ENCODE measurements around the gene ELFN1.

The ELFN1 gene

DNA sequence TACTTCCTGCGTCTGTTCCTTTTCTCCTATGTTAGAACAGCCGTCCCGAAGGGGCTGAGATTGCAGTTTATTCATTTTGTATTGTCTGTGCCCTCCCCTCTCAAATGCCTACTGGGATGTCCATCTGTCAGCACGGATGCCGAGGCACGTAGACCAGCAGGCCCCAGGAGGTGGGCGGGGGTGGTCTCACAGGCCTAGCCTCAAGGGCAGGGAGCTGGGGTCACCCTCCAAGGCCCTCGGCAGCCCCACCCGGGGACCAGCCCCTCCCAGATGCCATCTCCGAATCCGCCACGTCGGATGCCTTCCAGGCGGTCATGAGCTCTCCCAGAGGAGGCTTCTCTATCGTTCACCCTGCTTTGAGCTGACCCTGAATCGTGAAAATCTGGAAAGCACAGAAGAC lies 59.7 kb downstream of the ELFN1 start:
- no peak for DNase-seq

DNA sequence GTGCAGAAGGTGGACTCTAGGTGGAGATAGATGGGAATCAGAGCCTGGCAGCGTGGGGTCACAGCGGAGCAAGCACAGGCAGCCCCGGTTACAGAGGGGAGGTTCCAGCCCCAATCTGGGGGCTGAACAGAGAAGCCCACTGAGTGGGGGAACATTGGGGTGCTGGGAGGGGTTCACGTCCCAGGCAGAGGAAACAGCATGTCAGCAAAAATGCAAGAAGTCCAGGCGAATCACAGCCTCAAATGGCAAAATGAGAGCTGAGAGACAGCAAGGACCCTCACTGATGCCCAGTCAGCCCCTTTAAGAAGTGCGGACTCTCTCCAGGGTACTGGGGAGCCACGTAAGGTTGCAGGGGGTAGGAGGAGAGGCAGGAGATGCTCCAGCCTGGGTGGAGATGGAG lies 62.0 kb downstream of the ELFN1 start:
- DNase-seq: no peak

DNA sequence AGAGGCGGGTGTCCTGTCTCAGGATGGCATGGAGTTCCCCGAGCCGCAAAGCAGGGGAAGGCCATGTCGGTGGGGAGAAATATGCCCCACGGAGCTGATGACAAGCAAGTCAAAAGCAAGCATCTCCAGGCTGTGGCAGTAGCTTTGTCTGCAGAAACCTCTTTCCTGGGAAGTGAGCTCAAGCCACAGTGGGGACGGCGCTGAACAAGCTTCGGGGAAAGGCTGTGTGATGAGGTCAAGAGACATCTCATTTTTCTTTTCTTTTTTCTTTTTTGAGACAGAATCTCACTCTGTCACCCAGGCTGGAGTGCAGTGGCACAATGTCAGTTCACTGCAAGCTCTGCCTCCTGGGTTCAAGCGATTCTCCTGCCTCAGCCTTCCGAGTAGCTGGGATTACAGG lies 62.6 kb downstream of the ELFN1 start:
- no peak for DNase-seq

DNA sequence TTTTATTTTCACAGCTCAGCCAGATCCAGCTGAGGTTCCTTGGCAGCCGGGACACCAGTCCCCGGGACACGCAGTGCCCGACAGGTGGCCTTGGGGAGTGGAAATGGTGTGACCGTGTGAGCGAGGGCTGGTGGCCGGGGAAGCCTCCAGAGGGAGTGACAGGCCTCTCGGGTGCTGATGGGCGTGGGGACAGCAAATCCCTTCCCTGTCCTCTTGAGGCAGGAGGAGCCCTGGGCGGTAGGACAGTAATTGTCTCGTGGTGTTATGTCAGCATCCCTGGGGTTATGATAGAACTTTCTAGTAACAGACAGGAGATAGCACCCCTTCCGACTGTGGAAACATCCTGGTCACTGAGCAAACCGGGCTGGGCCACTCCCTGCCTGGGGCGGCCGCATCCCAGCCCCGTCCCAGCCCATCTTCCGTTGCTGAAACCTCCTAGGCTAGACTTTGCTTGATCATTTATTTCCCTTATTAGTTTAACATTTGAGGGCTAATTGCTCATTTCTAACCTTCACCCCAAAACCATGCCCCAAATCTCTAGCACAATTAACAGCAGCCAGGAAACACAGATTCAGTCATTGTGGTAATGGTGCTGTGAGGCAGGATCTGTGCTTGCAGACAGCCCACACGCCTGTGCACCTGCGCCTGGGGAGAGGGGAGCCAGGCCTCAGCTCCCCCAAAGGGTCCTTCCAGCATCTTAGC lies 63.3 kb downstream of the ELFN1 start:
- DNase-seq: no peak

DNA sequence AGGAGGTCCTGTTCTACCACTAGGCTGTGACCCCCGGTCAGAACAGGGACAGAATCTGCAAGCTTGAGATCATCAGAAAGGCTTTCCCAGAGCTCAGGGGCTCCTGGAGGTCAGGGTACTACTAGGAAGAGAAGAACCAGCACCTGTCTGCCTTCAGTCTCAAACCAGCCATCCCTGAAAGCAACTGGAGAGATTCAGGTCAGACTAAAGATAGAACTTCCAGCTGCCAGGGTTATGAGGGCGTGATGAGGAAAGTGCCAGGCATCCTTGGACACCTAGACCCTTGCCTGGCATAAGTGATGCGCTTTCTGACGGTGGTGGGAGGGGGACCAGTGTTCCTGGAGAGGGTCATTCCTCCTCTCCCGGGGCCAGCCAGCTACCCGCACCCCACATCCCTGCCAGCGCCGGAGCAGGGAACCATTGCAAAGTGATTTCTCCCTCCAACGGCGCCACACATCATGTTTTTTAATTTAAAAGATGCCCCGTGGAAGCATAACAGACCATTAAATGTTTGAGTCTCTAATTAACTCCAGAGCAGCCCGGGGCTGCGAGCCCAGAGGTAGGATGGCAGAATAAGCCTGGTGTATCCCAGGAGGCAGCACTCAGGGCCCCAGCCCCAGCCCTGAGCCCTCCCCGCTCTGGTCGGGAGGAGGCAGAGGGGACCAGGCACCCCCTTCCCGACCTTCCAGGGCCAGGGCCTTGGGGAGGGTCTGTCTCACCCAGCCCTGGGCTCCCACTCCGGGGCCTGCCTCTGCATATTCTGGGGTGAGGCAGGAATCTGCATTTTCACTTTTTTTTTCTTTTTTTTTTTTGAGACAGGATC lies 64.0 kb downstream of the ELFN1 start:
- DNase-seq: no peak

DNA sequence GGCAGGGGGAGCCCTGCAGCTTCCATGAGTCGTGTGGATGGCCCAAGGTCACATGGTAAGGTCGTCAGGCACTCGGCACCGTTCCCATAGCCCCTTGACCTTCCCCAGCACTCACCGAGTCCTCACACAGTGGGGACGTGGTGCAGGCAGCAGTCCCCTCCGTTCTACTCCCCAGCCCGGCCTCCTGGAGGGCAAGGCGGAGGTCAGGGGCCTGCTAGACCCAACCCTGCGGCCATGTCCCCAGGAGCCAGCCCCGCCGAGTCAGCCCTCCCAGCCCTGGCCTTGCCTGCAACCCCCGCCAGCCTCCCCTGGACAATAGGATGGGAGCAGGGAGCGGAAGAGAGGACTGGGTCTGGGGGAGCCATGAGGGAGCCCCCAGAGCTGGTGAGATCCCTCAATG lies 65.2 kb downstream of the ELFN1 start:
- no peak for DNase-seq

DNA sequence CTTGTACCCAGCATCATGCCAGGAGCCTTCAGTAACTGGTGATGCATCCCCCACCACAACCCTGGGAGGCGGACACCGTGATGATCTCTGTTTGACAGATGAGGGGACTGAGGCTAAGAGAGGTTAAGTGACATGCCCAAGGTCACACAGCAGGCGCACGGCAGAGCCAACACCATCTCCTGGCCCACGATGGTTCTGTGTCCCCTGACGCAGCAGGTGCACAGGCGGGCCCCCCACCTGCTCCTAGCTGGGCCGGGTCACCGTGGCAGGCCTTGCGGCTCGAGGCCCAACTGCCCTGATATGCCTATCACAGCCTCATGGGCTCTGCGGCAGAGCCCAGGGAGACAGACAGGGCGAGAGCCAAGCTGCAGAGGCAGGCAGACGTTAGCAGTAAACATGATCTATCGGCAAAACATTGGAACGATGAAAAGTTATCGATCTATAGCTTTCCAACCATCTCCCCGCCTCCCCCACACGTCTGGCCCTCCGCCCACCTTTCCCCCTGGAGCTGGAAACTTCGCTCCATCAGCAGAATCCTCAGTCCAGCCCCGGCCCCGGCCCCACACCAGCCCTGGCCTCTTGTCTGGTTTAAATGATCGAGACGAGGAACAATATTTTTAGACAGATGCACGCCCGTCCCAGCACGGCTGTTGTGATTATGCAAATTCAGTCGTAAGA lies 65.9 kb downstream of the ELFN1 start:
- DNase-seq: no peak

DNA sequence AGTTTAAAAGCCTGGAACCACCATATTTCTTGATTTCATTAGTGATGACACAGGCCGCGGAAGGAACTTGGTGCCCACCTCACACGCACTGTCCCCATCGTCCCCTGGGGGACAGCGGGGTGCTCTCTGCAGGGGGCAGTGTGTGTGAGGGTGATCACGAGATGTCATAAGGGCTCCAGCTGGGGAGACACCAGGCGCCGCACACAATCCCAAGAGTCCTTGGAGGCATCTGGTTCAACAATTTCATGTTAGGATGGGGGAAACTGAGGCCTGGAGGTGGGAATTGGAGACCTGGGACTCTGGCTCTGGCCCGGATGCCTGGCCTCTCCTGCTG lies 66.4 kb downstream of the ELFN1 start:
- no peak for DNase-seq

DNA sequence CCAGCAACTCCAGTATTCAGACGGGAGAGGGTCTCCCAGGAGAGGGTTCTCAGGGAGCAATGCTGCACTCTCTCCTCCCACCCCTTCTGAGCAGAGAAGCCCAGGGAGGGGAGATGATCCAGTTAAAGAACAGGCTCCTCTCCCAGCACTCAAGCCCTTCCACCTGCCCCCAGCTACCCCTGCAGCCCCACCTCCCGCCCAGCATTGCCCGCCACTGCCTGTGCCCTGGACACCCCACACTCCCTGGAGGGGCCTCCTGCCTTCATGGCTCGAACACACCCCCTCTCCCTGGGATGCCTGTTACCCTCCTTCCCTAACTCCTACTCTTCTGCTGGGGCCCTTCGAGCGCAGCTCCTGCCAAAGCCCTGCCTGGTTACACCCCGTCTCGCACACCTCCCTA lies 66.8 kb downstream of the ELFN1 start:
- no peak for DNase-seq

DNA sequence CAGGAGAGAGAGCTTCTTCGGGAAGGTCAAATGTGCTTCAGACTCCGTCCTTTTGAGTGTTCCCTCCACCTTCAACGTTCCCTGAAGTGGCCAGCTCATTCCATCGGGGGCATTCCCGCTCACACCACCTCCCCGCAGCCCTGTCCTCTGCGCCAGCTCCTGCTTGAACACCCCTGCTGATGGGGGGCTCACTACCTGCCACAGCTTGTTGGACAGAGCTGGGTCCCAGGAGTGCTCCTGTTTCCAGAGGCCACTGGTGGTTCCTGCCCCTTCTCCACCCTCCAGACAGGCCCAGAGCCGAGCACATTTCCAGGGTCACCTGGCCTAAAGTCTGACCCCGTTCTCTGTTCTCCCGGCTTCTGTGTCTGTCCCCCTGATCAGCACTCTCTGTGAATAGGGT lies 67.4 kb downstream of the ELFN1 start:
- DNase-seq: no peak

DNA sequence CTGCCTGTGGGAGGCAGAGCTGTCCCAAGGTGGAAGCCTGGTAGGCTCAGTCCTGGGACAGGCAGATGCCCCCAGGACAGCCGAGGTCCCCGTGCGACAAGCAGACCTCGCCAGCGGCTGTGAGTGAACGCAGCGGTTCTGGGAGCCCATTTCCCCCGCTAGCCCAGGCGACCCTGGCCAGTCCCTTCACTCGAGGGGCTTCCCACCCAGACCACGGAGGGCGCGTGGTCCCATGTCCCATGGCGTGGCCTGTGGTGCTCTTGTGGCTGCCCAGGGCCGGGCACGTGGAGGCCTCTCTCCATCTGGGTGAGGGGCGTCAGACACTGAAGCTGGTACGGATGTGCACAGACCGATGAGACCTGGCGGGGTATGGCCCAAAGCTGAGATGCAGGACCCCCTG lies 67.9 kb downstream of the ELFN1 start:
- DNase-seq: no peak

DNA sequence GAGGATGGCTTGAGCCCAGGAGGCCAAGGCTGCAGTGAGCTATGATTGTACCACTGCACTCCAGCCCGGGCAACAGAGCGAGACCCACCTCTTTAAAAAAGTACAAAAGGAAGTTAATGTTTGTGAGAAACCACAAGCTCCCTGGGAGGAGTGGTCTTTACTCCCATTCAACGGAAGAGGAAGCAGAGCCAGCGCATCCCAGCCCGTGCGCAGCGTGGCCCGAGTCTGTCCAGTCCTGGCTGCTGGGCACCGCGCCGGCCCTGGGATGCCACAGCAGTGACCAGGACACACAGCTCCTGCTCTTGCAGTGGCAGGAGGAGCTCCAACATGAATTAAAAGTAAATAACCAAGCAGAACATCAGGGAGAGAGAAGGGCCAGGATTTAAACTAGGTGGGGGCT lies 68.4 kb downstream of the ELFN1 start:
- no peak for DNase-seq

DNA sequence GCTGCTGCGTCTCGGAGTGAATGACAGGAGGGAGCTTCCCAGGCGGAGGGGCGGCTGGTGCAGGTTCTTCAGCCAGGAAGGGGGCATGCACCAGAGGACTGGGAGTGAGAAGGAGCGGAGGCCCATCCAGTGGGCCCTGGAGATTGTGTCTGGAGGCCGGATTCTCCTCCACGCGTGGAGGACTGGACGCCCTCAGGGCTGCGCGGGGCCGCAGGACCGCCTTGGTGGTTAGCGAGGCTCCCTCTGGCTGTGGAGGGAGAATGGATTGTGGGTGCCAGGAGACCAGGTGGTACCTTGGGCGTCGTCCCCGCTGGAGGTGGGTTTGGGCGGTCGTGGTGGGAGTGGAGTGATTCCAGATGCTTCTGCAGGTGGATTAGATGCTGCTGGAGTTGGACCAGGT lies 68.9 kb downstream of the ELFN1 start:
- DNase-seq: no peak

DNA sequence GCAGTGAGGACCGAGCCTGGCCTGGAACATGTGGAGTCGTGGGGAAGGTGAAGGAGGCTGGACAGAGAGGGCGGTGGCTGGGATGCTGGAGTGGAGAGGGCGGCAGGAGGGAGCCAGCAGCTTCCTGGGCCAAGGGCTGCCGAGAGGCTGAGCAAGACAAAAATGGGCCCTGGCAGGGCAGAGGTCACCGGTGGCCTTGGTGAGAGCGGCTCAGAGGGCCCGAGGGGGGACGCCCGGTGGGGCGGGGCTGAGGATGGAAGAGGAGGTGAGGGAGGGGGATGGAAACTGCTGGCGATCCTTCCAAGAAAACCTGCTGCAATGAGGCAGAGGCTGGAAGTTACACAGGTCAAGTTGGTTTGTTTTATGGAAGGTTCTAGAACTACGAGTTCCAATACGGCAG lies 69.5 kb downstream of the ELFN1 start:
- no peak for DNase-seq

DNA sequence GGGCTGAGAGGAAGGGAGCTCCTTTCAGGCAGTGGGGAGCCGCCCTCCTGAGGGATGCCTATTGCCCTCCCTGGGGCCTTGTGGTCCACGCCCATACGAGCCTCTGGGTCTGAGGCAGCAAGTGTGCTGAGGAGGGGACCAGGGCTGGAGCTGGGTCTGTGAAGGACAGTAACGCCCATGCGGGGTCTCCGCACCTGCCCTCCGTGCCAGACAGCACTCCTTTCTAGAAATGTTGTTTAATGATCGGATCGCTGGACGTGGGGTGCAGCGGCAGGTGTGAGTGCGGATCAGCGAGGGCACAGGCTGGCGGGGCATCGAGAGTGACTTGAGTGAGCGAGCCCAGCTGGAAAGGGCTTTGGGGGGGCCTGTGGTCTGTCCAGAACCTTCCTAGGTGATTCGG lies 70.1 kb downstream of the ELFN1 start:
- no peak for DNase-seq

DNA sequence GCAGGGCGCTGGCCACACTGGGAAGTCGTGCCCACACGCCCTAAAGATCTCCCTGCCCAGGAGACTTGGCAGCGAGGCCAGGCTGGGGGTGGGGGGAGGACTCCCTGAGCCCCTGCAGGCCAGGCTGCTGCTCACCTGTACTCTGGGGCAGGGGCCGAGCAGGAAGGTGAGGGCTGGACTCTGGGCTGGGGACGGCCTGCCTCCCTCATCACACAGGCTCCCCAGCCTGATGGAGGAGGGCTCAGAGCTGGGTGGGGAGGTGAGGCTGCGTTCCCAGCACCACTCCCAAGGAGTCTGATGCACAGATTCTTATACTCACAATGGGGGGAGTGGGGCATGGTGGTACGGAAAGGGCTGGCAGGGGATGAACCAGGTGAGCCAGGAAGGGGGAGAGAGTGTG lies 71.2 kb downstream of the ELFN1 start:
- no peak for DNase-seq

DNA sequence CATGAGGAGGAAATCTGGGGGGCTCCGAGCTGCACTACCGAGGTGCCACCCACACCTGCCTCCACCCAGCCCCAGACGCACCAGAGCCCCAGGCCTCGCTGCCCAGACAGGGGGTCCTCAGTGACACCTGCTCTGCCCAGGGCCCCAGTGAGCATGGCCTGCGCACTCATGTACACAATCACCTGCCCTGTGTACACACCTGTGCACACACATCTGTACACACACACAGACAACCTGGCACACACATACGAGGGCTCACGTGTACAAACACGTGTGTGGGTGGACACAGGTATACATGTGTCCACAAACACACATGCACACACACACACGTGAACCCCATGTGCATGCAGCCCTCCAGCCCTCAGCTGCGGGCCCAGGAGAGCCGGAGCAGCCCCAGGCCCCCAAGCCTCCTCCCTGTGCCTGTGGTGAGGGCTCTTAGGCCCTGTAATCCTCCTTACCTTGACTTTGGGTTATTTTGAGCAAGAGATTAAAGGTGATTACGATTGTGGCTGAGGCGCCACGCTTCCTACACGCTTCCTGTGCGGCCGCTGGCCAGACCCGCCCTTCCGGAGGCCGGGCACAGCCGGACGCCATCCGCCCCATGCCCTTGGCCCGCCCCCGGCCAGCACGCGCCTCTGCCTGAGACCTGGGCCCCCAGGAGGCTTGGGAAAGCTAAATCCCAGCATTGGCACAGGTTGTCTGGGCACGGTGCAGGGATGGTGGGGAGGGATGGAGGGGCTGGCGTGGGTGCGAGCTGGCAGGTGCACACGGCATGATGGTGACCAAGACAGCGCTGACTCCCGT lies 71.9 kb downstream of the ELFN1 start:
- peak; percentile 22 for DNase-seq

DNA sequence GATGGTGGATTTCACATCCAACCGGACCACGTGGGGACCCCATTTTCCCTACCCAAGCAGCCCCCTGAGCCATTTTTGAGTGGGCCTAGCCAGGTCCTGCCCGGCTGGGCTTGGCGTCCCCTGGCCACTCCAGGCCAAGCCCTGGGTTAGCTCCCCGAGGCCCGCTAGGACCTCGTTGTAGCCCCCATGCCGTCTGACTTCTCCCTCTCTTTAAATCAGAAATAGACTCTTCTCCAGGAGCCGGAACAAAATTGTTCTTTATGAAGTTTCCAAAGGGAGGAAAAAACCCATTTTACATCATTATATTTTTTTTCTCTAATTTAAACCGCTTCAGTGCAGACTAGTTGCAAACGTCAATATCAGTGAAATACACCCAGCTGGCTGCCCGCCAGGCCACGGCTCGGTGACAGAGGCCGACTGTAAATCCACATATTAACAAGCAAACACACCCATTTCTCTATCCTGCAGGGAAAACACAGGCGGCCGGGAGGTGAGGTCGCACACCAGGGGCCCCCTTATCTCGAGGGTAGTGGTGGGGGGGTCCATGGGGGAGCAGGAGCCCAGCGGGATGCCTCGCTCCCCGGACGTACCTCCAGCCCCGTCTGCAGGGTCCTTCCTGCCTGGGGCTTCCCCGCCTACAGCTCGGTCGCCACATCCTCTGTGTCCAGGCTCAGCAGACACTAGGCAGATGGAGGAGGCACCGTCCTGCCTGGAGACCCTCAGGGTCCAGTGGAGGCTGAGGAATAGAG lies 72.7 kb downstream of the ELFN1 start:
- no peak for DNase-seq

DNA sequence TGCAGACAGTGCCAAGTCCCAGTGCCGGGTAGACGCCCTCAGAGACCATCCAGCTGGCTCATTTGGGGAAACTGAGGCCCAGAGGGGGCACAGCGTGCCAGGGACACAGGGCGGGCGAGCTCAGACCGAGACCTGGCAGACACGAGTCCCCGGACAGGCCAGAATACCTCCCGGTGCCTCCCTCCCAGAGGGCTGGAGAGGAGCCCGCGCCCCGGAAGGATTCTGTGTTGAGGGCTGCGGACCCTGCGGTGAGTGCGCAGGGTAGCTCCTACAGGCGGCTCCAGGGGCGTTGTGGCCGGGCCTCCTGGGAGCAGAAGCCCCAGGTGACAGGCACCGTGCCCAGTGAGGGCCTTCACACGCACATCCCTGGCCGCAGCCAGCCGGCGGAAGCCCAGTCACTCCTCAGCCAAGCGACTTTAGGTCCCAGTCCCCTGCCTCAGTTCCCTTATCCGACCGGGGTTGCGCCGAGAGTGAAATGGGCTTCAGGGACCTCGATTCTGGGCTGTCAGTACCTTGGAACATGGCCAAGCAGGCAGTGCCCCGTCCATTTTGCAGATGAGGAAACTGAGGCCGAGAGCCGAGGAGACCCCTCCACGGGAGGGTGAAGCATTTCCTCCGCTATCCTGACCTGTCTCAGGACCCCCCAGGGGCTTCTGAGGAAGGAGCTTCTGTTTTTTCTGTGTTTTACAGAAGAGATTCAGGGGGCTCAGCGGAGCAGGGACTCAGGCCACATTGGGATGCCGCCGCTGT lies 73.6 kb downstream of the ELFN1 start:
- DNase-seq: no peak

DNA sequence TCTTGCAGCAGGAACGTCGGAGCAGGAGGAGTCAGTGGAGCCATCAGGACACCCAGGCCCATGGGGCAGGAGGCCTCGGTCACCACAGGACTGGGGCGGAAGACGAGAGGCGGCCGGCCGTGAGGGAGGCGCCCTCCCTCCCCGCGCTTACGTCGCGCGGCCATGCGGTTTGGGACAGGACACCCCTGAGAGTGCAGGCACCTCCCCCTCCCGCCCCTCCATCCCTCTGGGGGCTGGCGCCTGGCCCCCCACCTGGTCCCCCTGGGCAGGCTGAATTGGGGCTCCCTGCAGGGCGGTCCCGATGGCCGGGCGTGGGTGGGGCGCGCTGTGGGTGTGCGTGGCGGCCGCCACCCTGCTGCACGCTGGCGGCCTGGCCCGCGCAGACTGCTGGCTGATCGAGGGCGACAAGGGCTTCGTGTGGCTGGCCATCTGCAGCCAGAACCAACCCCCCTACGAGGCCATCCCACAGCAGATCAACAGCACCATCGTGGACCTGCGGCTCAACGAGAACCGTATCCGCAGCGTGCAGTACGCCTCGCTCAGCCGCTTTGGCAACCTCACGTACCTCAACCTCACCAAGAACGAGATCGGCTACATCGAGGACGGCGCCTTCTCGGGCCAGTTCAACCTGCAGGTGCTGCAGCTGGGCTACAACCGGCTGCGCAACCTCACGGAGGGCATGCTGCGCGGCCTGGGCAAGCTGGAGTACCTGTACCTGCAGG lies 74.4 kb downstream of the ELFN1 start:
- DNase-seq: no peak

DNA sequence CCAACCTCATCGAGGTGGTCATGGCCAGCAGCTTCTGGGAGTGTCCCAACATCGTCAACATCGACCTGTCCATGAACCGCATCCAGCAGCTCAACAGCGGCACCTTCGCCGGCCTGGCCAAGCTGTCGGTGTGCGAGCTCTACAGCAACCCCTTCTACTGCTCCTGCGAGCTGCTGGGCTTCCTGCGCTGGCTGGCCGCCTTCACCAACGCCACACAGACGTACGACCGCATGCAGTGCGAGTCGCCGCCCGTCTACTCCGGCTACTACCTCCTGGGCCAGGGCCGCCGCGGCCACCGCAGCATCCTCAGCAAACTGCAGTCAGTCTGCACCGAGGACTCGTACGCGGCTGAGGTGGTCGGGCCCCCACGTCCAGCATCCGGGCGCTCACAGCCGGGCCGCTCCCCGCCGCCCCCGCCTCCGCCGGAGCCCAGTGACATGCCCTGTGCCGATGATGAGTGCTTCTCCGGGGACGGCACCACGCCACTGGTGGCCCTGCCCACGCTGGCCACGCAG lies 75.0 kb downstream of the ELFN1 start:
- DNase-seq: no peak

Measured in CD4-positive, alpha-beta T cell treated with Interleukin-15 for 1 hour (primary cell).